Fibroblast of mammary gland (primary cell): ENCODE measurements around the gene NRXN3.
"Not testable (repeated sequence)": the region's sequence is repeated elsewhere in the genome, so short reads cannot be mapped to it uniquely, and the experiment has no call there.

Experiments
- DNase-seq: peaks from one replicate; pipeline ENCODE4 v3.0.0-alpha.2; 2010; ENCODE audit warnings: low read depth
- H3K4me3 ChIP-seq: 2 replicates; pipeline ENCODE4 v1.5.1; 2011; ENCODE audit warnings: low read depth, mild to moderate bottlenecking, low read length, moderate library complexity; ENCODE audit not compliant: control insufficient read depth
- TF ChIP-seq, protein P1 (sequence below): conservative IDR thresholded peaks from 2 replicates; pipeline ENCODE4 v1.5.1; 2011; ENCODE audit warnings: low read depth, low read length, inconsistent platforms; ENCODE audit not compliant: control insufficient read depth, insufficient read depth

The NRXN3 gene

DNA sequence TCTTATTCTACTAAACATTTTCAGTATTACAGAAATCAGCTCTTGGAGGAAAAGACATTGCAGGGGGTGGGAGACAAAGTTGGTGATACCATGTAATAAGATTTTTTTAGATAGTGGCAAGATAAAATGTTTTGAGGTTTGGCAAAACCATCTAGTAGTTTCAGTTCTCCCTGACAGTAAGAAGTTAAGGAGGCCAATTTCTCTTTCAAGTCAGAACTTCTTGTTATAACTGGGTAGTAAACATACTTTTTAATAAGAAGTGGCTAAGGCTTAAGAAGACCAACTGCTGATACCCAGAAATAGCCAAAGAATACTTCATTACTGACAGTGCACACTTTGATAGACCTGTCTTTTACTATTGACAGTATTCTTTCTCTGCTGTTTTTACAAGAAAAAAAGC is 1588.8 kb downstream of the NRXN3 start:
- DNase-seq, result no peak
- no peak overlapping the region for H3K4me3 ChIP-seq
- TF ChIP-seq, protein P1, sequence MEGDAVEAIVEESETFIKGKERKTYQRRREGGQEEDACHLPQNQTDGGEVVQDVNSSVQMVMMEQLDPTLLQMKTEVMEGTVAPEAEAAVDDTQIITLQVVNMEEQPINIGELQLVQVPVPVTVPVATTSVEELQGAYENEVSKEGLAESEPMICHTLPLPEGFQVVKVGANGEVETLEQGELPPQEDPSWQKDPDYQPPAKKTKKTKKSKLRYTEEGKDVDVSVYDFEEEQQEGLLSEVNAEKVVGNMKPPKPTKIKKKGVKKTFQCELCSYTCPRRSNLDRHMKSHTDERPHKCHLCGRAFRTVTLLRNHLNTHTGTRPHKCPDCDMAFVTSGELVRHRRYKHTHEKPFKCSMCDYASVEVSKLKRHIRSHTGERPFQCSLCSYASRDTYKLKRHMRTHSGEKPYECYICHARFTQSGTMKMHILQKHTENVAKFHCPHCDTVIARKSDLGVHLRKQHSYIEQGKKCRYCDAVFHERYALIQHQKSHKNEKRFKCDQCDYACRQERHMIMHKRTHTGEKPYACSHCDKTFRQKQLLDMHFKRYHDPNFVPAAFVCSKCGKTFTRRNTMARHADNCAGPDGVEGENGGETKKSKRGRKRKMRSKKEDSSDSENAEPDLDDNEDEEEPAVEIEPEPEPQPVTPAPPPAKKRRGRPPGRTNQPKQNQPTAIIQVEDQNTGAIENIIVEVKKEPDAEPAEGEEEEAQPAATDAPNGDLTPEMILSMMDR, result no peak

DNA sequence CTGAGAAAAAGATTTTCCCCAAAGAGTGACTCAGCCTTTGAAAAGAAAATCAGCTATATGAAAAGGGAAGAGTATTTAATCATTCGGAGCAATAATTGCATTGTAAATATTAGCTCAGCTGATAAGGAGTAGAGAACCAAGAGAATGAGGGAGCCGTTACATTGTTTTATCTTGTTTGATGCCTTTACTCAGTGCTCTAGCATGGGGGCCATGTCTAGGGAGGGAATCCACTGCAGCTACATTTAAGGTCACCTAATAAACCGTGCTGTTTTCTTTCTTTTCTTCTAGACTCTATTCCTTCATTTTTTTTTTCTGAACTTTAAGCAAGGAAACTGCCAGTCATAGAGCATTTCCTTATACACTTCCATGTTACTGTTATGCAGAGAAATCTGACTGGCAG is 1594.2 kb downstream of the NRXN3 start:
- H3K4me3 ChIP-seq, result no peak overlapping the region
- TF ChIP-seq, protein P1, result no peak
- no peak for DNase-seq

DNA sequence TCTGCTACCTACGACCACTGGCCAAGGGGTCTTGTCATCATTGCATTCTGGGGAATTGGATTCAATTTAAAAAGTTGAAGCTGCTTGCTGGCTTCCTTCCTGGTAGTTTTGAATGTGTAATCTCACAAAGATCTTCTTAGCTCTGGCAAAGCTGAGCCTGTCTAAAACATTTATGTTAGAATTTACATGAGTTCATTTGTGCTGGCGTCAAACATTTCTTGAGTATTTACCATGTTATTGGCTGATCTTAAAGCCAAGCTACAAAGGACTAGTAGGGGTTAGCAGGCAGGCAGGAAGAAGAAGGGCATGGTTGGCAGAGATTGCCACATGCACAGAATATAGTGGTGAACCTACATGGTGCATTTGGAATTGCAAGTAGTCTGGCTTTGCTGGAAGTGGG is 1596.3 kb downstream of the NRXN3 start:
- no peak for DNase-seq
- H3K4me3 ChIP-seq, result no peak overlapping the region
- TF ChIP-seq, protein P1, result no peak

DNA sequence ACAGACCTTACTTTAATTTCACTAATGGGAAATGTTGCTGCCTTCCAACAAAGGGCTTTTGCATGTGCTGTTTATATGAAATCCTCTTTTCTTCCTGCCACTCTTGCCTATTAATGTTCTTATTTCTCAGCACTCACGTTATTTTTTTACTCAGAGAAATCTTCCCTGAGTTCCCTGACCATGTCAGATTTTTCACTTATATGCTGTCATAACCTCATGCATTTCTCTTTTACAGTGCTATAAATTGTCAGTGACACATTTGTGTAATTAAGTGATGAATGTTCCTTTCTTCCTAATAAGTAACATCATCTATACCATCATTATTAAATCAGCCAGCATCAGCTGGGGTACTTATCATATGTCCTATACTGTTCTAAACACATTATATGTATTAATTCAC is 1597.1 kb downstream of the NRXN3 start:
- TF ChIP-seq, protein P1, result no peak
- DNase-seq, result no peak
- H3K4me3 ChIP-seq, result no peak overlapping the region

DNA sequence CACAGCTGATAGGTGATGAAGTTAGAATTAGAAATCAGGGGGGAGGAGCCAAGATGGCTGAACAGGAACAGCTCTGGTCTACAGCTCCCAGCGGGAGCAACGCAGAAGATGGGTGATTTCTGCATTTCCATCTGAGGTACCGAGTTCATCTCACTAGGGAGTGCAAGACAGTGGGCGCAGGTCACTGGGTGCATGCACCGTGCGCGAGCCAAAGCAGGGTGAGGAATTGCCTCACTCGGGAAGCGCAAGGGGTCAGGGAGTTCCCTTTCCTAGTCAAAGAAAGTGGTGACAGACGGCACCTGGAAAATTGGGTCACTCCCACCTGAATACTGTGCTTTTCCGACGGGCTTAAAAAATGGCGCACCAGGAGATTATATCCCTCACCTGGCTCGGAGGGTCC is 1597.5 kb downstream of the NRXN3 start:
- DNase-seq, H3K4me3 ChIP-seq: not testable (repeated sequence)

DNA sequence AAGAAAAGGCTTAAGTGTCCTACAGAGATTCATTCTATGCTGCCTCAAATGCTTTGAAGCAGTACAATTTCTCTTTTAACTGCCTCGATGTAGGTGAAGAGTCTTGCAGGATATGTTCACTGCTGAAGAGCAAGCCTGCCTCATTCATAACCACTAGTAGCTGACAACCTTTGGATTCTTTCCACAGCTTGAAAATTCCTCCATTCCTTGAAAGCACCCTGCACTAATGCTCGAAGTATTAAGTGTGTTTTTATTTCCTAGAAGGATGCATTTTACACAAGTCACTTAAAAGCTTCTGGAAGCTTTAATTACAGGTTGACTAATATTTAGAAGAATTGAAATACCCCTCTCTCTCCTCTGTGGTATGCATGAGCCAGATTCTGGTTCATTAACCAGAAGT is 1611.7 kb downstream of the NRXN3 start:
- TF ChIP-seq, protein P1, result no peak
- DNase-seq, result peak; percentile 26
- H3K4me3 ChIP-seq, result no peak overlapping the region

DNA sequence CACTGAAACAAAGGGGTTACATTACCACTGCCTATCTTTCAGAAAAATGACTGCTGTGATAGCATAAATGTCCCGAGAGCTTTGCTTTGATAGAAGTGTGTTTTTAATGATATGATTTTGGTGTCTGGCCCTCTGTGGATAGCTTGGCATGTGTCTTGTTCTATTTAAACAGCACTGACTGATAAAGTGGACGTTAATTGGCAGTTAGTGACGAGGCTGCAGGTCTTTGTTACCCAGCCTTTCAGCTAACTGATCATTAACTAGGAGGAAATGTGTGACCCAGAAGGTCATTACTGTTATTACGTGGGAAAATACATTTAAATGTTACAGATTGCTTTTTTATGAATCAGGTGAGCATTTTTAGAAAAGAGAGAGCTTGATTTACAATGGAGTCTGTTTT is 1612.9 kb downstream of the NRXN3 start:
- no peak overlapping the region for H3K4me3 ChIP-seq
- TF ChIP-seq, protein P1, result no peak

DNA sequence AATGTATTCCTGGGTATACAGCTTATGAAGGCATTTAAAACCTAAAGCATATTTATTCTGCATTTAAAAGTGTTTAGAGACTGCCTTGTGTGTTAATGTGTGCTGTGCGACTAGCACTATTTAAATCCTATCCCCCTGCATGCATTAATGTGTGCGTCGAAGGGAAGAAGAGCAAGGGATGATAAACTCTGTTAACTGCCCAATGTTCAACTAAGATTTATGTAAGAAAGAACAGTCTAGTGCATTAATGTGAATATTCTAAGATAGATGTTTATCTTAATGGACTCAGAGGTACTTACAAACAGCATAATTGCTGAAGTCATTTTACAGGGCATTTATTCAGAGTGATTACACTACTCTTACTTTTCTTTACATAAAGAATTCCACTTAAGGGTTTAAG is 1616.3 kb downstream of the NRXN3 start:
- no peak overlapping the region for H3K4me3 ChIP-seq
- DNase-seq, result no peak
- TF ChIP-seq, protein P1, result no peak

More for the DNA sequence above, 1612.9 kb downstream of the NRXN3 start:
- no peak for DNase-seq
